Activated T-helper 17 cell treated with anti-CD3 and anti-CD28 coated beads, Interleukin-2, amount 50 U/mL, for 72 hours (primary cell): ENCODE results near the gene KLHL25. TPM values are rescaled to one million over a fixed set of nuclear protein-coding genes. Genes with fewer than 3 reads are reported as not detected.

ENCODE experiments used
- ATAC-seq: fragments of 150-1000 bp; cut with Tn5 transposase; replicated peaks from 2 replicates; pipeline ENCODE4 v1.10.0; 2021; ENCODE audit warnings: mild to moderate bottlenecking, moderate library complexity
- H3K27ac Mint-ChIP-seq: one replicate; pipeline ENCODE4 v1.8.0; 2022; ENCODE audit warnings: mixed read lengths
- H3K27me3 Mint-ChIP-seq: one replicate; pipeline ENCODE4 v1.8.0; 2022; ENCODE audit warnings: mixed read lengths
- H3K36me3 Mint-ChIP-seq: one replicate; pipeline ENCODE4 v1.8.0; 2022; ENCODE audit warnings: low read depth, mild to moderate bottlenecking, mixed read lengths
- H3K4me1 Mint-ChIP-seq: one replicate; pipeline ENCODE4 v1.8.0; 2022; ENCODE audit warnings: mixed read lengths
- H3K4me3 Mint-ChIP-seq: one replicate; pipeline ENCODE4 v1.8.0; 2022; ENCODE audit warnings: mild to moderate bottlenecking, mixed read lengths
- H3K9me3 Mint-ChIP-seq: one replicate; pipeline ENCODE4 v1.8.0; 2022; ENCODE audit warnings: mixed read lengths
- total RNA-seq, 2 donors: library from RNA; stranded (reverse); gene quantifications; one replicate each; pipeline ENCODE4 v1.2.3, GENCODE V29; 2022

The KLHL25 gene
- total RNA-seq, 2 donors from 2014 or later, result 3.4 to 4.6 TPM

GRCh38 chr15:85745023-85745422, 49.7 kb downstream of the KLHL25 start:
- ATAC-seq, result no peak
- Mint-ChIP-seq H3K27me3 (no peaks in the 10 kb centered on the region), H3K4me3 (no peak overlapping the region), H3K27ac (no peak overlapping the region), H3K4me1 (no peaks in the 10 kb centered on the region), H3K36me3 (peaks cover 95% of the 10 kb centered on the region), H3K9me3 (no peaks in the 10 kb centered on the region)

DNA sequence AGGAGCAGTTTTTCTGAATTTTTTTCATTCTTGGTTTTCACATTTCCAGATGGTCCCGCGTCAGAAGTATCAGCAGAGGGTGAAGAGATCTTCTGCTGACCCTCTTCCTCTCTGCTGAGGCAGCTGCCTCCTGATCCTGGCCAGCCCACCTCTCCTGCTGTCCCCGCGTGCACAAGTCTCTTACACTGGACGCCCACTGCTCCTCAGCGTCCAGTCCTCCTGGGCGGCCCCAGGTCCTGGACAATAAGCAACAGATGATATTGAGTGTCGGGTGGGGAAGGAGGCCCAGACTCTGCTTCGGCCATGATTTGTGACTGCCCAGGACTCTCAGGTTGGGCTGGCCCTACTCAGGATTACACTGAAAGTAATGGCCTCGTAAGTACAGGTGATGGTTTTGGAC, 50.1 kb downstream of the KLHL25 start:
- no peak for ATAC-seq
- Mint-ChIP-seq H3K4me3 (no peak overlapping the region), H3K9me3 (no peaks in the 10 kb centered on the region), H3K27ac (no peak overlapping the region), H3K4me1 (no peaks in the 10 kb centered on the region), H3K36me3 (peaks cover 99% of the 10 kb centered on the region), H3K27me3 (no peaks in the 10 kb centered on the region)

DNA sequence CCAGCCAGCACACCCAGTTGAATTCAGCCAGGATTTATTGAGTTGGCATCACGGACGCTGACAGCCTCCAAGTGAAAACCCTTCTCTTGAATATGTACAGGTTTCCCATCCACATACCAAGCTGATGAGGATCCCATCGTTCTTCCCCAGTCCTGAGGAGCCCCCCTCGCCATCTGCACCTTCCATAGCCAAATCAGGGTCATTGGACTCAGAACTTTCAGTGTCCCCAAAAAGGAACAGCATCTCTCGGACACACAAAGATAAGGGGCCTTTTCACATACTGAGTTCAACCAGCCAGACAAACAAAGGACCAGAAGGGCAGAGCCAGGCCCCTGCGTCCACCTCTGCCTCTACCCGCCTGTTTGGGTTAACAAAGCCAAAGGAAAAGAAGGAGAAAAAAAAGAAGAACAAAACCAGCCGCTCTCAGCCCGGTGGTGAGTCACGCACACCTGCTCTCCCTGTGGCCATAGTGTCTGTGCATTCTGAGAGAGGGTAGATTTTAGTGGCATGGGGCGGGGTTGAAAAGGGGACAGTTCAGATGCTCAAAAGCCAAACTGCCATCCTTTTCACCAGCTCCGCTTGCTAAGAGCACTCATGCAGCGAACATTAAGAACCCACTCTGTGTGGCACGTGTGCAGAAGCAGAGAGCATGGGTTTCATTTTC, 51.2 kb downstream of the KLHL25 start:
- no peak overlapping the region for H3K4me3 Mint-ChIP-seq
- H3K4me1 Mint-ChIP-seq, result no peaks in the 10 kb centered on the region
- H3K27ac Mint-ChIP-seq, result peak overlapping the region; percentile 58
- H3K9me3 Mint-ChIP-seq, result no peaks in the 10 kb centered on the region
- no peak for ATAC-seq
- H3K27me3 Mint-ChIP-seq, result no peaks in the 10 kb centered on the region
- H3K36me3 Mint-ChIP-seq, result peaks cover 99% of the 10 kb centered on the region

DNA sequence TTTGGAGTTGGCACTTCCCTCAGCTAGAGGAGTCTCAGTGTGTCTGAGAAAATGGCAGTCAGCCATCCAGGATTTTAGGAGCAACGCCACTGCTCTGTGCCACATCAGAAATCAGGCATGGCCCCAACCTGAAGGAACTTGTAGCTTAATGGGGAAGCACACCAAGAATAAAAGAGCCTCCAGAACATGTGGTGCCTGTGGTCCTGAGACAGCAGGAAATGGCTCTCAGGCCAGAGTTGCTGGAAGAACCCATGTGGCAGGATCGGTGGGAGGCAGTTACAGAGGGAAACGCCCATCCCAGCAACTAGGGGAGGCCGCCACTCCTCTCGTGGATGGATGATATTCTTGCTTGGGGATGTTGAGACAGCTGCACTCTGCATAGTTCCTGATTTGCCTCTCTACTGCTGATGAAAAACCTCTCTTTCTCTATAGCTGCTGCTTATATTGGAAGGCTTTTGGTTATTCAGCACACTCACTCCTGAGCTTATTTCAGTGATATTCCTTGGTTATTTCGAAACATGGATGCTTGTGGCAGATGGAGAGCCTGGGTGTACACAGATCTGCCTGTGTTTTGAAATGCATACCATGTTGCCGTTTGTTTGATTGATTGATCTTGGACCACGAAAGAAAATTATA, 52.4 kb downstream of the KLHL25 start:
- no peak overlapping the region for H3K4me3 Mint-ChIP-seq
- no peak for ATAC-seq
- H3K4me1 Mint-ChIP-seq, result no peaks in the 10 kb centered on the region
- H3K27me3 Mint-ChIP-seq, result no peaks in the 10 kb centered on the region
- peak overlapping the region; percentile 35 for H3K27ac Mint-ChIP-seq
- no peaks in the 10 kb centered on the region for H3K9me3 Mint-ChIP-seq
- peaks cover 99% of the 10 kb centered on the region for H3K36me3 Mint-ChIP-seq

- peak overlapping the region; percentile 35 for H3K27ac Mint-ChIP-seq
- no peaks in the 10 kb centered on the region for H3K27me3 Mint-ChIP-seq
- no peak overlapping the region for H3K4me3 Mint-ChIP-seq
- H3K36me3 Mint-ChIP-seq, result peaks cover 99% of the 10 kb centered on the region
- no peaks in the 10 kb centered on the region for H3K4me1 Mint-ChIP-seq
- no peak for ATAC-seq
- no peaks in the 10 kb centered on the region for H3K9me3 Mint-ChIP-seq
These were observed 53.1 kb downstream of the KLHL25 start for GRCh38 chr15:85741662-85742061.

GRCh38 chr15:85741021-85741421, 53.7 kb downstream of the KLHL25 start:
- H3K9me3 Mint-ChIP-seq, result no peaks in the 10 kb centered on the region
- no peak for ATAC-seq
- no peak overlapping the region for H3K4me3 Mint-ChIP-seq
- H3K4me1 Mint-ChIP-seq, result no peaks in the 10 kb centered on the region
- peaks cover 99% of the 10 kb centered on the region for H3K36me3 Mint-ChIP-seq
- no peaks in the 10 kb centered on the region for H3K27me3 Mint-ChIP-seq
- H3K27ac Mint-ChIP-seq, result no peak overlapping the region

DNA sequence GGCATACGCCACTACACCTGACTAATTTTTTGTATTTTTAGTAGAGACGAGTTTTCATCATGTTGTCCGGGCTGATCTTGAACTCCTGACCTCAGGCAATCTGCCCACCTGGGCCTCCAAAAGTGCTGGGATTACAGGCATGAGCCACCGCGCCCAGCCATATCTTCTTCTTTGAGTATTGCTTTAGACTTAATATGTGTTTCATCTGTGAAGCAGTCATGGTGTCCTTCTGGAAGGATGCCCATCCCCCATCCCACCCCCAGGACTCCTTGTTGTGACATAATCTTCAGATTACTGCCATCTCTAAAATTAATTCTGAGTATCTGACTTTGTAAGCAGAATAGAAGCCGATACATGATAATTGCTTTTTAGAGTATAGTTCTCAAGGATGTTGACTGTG, 57.7 kb downstream of the KLHL25 start:
- peaks cover 99% of the 10 kb centered on the region for H3K36me3 Mint-ChIP-seq
- peaks cover 6% of the 10 kb centered on the region for H3K4me1 Mint-ChIP-seq
- ATAC-seq, result no peak
- H3K4me3 Mint-ChIP-seq, result no peak overlapping the region
- H3K27me3 Mint-ChIP-seq, result no peaks in the 10 kb centered on the region
- H3K9me3 Mint-ChIP-seq, result no peaks in the 10 kb centered on the region
- peak overlapping the region; percentile 63 for H3K27ac Mint-ChIP-seq

DNA sequence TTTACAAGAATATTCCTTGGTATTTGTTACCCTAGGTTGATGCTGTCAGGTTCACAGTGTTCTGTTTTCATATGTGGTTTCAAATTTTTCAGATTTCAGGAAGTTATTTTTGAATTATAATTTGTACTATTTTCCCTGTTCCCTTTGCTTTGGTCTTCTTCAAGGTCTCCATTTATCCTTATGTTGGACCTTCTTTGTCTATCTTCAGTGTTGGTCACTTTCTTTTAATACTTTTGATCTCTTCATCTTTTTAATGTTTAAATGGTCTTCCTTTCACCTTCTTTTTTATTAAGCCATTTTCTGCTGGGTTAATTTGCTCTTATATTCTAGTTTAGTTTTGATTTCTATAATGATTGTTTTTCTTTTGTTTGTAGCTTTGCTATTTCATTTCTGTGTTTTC, 61.3 kb downstream of the KLHL25 start:
- ATAC-seq, result no peak
- no peaks in the 10 kb centered on the region for H3K27me3 Mint-ChIP-seq
- no peak overlapping the region for H3K4me3 Mint-ChIP-seq
- peak overlapping the region; percentile 63 for H3K27ac Mint-ChIP-seq
- no peaks in the 10 kb centered on the region for H3K9me3 Mint-ChIP-seq
- H3K36me3 Mint-ChIP-seq, result peaks cover 99% of the 10 kb centered on the region
- H3K4me1 Mint-ChIP-seq, result peaks cover 20% of the 10 kb centered on the region

DNA sequence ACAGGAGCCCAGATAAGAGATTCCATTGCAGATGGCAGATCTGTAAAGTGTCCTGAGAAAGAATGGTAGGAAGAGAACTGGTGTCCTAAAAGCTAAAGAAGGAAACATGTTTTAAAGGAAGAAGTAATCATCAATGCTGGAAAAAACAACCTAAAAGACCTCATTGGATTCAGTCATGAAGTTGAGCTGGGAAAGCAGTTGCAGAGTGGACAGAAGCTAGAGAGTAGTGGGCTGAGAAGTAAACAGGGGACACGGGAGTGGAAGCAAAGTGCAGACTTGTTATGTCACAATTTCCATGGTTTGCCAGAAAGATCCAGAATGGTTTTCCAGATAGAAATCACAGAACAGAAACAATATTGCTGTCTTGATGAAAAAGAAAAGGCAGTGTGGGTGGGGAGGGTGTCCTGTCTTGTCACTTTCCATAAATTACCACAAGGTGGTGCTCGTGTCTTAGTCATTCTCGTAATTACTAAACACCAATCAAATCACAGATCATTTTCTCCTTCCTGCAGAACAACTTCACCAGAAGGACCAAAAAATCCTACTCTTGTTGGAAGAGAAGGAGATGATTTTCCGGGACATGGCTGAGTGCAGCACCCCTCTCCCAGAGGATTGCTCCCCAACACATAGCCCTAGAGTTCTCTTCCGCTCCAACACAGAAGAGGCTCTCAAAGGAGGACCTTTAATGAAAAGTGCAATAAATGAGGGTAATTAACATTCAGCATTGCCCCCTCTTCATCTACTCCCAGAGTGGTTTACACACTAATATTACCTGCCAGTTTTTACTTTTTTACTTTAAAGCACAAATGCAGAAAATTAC, 64.5 kb downstream of the KLHL25 start:
- no peak overlapping the region for H3K4me3 Mint-ChIP-seq
- peak overlapping the region; percentile 87 for H3K27ac Mint-ChIP-seq
- H3K36me3 Mint-ChIP-seq, result peaks cover 98% of the 10 kb centered on the region
- ATAC-seq, result peak; percentile 70
- peaks cover 30% of the 10 kb centered on the region for H3K4me1 Mint-ChIP-seq
- H3K27me3 Mint-ChIP-seq, result no peaks in the 10 kb centered on the region
- H3K9me3 Mint-ChIP-seq, result no peaks in the 10 kb centered on the region

DNA sequence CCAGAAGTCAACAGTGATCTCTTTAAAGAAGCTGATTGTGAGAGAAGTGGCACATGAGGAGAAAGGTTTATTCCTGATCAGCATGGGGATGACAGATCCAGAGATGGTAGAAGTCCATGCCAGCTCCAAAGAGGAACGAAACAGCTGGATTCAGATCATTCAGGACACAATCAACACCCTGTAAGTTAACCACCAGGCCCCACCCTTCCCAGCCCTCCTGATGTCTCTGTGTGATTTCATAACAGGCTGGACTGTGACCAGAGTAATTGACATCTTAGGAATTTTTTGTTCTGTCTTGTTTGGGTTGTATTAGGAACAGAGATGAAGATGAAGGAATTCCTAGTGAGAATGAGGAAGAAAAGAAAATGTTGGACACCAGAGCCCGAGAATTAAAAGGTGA, 67.7 kb downstream of the KLHL25 start:
- Mint-ChIP-seq H3K9me3 (no peaks in the 10 kb centered on the region), H3K27ac (peak overlapping the region; percentile 74), H3K27me3 (no peaks in the 10 kb centered on the region), H3K4me3 (no peak overlapping the region), H3K36me3 (peaks cover 99% of the 10 kb centered on the region), H3K4me1 (peaks cover 42% of the 10 kb centered on the region)
- no peak for ATAC-seq

DNA sequence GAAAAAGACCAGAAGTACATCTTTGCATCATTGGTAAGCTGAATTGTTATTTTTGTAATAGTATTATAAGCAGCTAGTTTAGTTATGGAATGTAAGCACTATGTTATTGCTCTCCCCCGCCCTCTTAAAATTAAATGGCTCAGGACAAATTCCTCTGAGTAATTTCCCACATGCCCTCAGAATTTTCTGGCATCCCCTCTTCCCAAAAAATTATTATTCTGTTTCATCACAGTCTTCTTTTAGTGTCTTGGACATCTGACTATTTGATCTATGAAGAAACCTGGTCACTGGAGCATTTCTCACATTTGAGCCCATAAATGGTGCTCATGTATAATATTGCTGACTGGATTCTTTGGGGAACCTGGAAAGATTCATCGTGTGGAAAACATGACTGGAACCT, 68.3 kb downstream of the KLHL25 start:
- H3K4me1 Mint-ChIP-seq, result peaks cover 42% of the 10 kb centered on the region
- no peaks in the 10 kb centered on the region for H3K9me3 Mint-ChIP-seq
- peaks cover 99% of the 10 kb centered on the region for H3K36me3 Mint-ChIP-seq
- no peak overlapping the region for H3K4me3 Mint-ChIP-seq
- ATAC-seq, result no peak
- H3K27me3 Mint-ChIP-seq, result no peaks in the 10 kb centered on the region
- H3K27ac Mint-ChIP-seq, result peak overlapping the region; percentile 74

DNA sequence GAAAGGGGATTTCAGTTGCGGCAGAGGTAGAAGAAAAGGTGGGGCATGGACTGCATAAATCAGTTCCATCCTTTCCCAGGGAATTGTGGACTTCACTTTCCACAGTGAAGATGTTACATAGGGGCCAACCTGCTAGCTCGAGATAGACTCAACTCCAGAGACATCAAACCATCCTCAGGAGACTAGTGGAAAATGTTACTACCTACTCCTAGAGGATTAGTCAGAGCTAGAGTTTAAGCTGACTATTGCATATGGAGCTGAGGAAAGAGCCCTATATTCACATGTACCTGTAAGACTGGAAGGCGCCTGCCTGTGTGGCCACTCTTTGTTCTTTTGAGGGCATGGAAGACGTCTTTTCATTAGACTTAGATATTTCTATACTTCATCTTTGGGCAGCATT, 69.2 kb downstream of the KLHL25 start:
- H3K9me3 Mint-ChIP-seq, result no peaks in the 10 kb centered on the region
- H3K4me3 Mint-ChIP-seq, result peak overlapping the region; percentile 14
- peak; percentile 46 for ATAC-seq
- peak overlapping the region; percentile 74 for H3K27ac Mint-ChIP-seq
- H3K27me3 Mint-ChIP-seq, result no peaks in the 10 kb centered on the region
- peaks cover 49% of the 10 kb centered on the region for H3K4me1 Mint-ChIP-seq
- peaks cover 99% of the 10 kb centered on the region for H3K36me3 Mint-ChIP-seq

DNA sequence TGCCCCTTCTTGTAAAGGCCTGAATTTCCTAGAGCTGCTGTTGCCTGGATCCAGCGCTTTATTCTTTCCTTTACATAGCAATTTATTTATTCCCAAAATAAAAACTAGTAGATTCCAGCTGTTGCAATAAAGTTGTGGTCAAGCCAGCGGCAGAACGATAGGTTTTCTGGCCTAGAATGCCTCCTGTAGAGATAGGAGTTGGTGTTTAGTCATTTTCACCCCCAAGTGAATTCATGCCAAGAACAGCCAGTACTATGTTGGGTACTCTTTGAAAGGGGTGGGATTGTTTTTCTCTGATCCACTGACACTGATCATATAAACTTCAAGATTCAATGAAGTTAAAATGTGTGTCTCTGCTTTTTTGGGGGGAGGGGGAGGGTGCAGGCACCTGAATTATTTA, 69.7 kb downstream of the KLHL25 start:
- peak overlapping the region; percentile 81 for H3K4me3 Mint-ChIP-seq
- H3K27me3 Mint-ChIP-seq, result no peaks in the 10 kb centered on the region
- peaks cover 99% of the 10 kb centered on the region for H3K36me3 Mint-ChIP-seq
- ATAC-seq, result no peak
- peak overlapping the region; percentile 92 for H3K27ac Mint-ChIP-seq
- no peaks in the 10 kb centered on the region for H3K9me3 Mint-ChIP-seq
- H3K4me1 Mint-ChIP-seq, result peaks cover 44% of the 10 kb centered on the region

GRCh38 chr15:85723960-85724945, 70.5 kb downstream of the KLHL25 start:
- peak; percentile 86 for ATAC-seq
- H3K27ac Mint-ChIP-seq, result peak overlapping the region; percentile 92
- H3K4me1 Mint-ChIP-seq, result peaks cover 39% of the 10 kb centered on the region
- H3K27me3 Mint-ChIP-seq, result no peaks in the 10 kb centered on the region
- H3K36me3 Mint-ChIP-seq, result peaks cover 99% of the 10 kb centered on the region
- H3K4me3 Mint-ChIP-seq, result peak overlapping the region; percentile 81
- H3K9me3 Mint-ChIP-seq, result no peaks in the 10 kb centered on the region
